Measurements from ENCODE around the gene PIGR. TPM values are rescaled to one million over a fixed set of nuclear protein-coding genes. Genes with fewer than 3 reads are reported as not detected.

Gene PIGR
- total RNA-seq, 2 donors from 2014 or later: not detected

- Histone ChIP-seq H3K4me3 (ENCODE audit: low read length) (no peak within 1 kb of the TSS), H3K9me3 (ENCODE audit: control insufficient read depth, low read length) (no peaks in the 10 kb centered on the region), H3K27ac (ENCODE audit: low read depth, low read length) (no peak within 1 kb of the TSS), H3K4me1 (ENCODE audit: control insufficient read depth, insufficient read depth, low read length) (no peaks in the 10 kb centered on the region), H3K9ac (ENCODE audit: extremely low read depth, low read length, poor library complexity, severe bottlenecking) (no peak within 1 kb of the TSS), H3K27me3 (ENCODE audit: control insufficient read depth, insufficient read depth, low read length, poor library complexity, severe bottlenecking) (no peaks in the 10 kb centered on the region), H3K36me3 (ENCODE audit: control insufficient read depth, insufficient read depth, low read length) (no peaks in the 10 kb centered on the region)
- Mint-ChIP-seq H3K27ac (no peak within 1 kb of the TSS), H3K4me3 (no peak within 1 kb of the TSS), H3K9me3 (no peaks in the 10 kb centered on the region), H3K4me1 (peaks cover 8% of the 10 kb centered on the region), H3K36me3 (ENCODE audit: low read depth) (no peaks in the 10 kb centered on the region), H3K27me3 (ENCODE audit: insufficient read depth) (peaks cover 25% of the 10 kb centered on the region)
- TF ChIP-seq CTCF (conservative IDR thresholded peaks at IDR 0.05): no peak
- no peak for DNase-seq
- WGBS, 2 experiments (ENCODE audit: insufficient coverage in 1 of 2, insufficient read length in 1 of 2): 86% methylated on average over 4 of the region's 4 CpGs; no CpG with 5 or more reads in 1 of the 2 experiments
These were observed 49.1 kb downstream of the PIGR start, which contains the start of gene IL24 for GRCh38 chr1:206897175-206897574. Gene IL24, plus strand, starts transcription at chr1:206897443. Its CDS starts 390 bp downstream, at chr1:206897833.

GRCh38 chr1:206896261-206896660 lies 50.0 kb downstream of the PIGR start:
- Mint-ChIP-seq H3K9me3 (no peaks in the 10 kb centered on the region), H3K27ac (no peak overlapping the region), H3K27me3 (ENCODE audit: insufficient read depth) (peaks cover 25% of the 10 kb centered on the region), H3K4me3 (no peak overlapping the region), H3K36me3 (ENCODE audit: low read depth) (no peaks in the 10 kb centered on the region), H3K4me1 (peaks cover 8% of the 10 kb centered on the region)
- Histone ChIP-seq H3K9me3 (ENCODE audit: control insufficient read depth, low read length) (no peaks in the 10 kb centered on the region), H3K27ac (ENCODE audit: low read depth, low read length) (no peak overlapping the region), H3K4me1 (ENCODE audit: control insufficient read depth, insufficient read depth, low read length) (no peaks in the 10 kb centered on the region), H3K27me3 (ENCODE audit: control insufficient read depth, insufficient read depth, low read length, poor library complexity, severe bottlenecking) (no peaks in the 10 kb centered on the region), H3K9ac (ENCODE audit: extremely low read depth, low read length, poor library complexity, severe bottlenecking) (no peak overlapping the region), H3K4me3 (ENCODE audit: low read length) (no peak overlapping the region), H3K36me3 (ENCODE audit: control insufficient read depth, insufficient read depth, low read length) (no peaks in the 10 kb centered on the region)
- WGBS, 2 experiments (ENCODE audit: insufficient coverage in 1 of 2, insufficient read length in 1 of 2): 90 to 96% methylated on average over 3 of the region's 3 CpGs
- DNase-seq: no peak
- TF ChIP-seq CTCF (conservative IDR thresholded peaks at IDR 0.05): no peak

- no peak overlapping the region for H3K4me3 Mint-ChIP-seq
- Histone ChIP-seq H3K4me1 (ENCODE audit: control insufficient read depth, insufficient read depth, low read length) (no peaks in the 10 kb centered on the region), H3K27me3 (ENCODE audit: control insufficient read depth, insufficient read depth, low read length, poor library complexity, severe bottlenecking) (no peaks in the 10 kb centered on the region), H3K36me3 (ENCODE audit: control insufficient read depth, insufficient read depth, low read length) (no peaks in the 10 kb centered on the region), H3K4me3 (ENCODE audit: low read length) (no peak overlapping the region), H3K9me3 (ENCODE audit: control insufficient read depth, low read length) (no peaks in the 10 kb centered on the region), H3K27ac (ENCODE audit: low read depth, low read length) (no peak overlapping the region), H3K9ac (ENCODE audit: extremely low read depth, low read length, poor library complexity, severe bottlenecking) (no peak overlapping the region)
- no peaks in the 10 kb centered on the region for H3K36me3 Mint-ChIP-seq (ENCODE audit: low read depth)
- H3K9me3 Mint-ChIP-seq: no peaks in the 10 kb centered on the region
- peaks cover 8% of the 10 kb centered on the region for H3K4me1 Mint-ChIP-seq
- H3K27ac Mint-ChIP-seq: no peak overlapping the region
- DNase-seq: no peak
- WGBS, 2 experiments (ENCODE audit: insufficient coverage in 1 of 2, insufficient read length in 1 of 2): 79 to 88% methylated on average over 2 to 3 of the region's 3 CpGs
- H3K27me3 Mint-ChIP-seq (ENCODE audit: insufficient read depth): peaks cover 22% of the 10 kb centered on the region
- no peak for TF ChIP-seq CTCF (conservative IDR thresholded peaks at IDR 0.05)
These were observed 50.4 kb downstream of the PIGR start for GRCh38 chr1:206895837-206896242.
